ENCODE measurements around the gene MAML3. TPM values are rescaled to one million over a fixed set of nuclear protein-coding genes. Genes with fewer than 3 reads are reported as not detected.

Gene MAML3
- total RNA-seq, 1 donor from 2014 or later = 2.7 TPM

DNA sequence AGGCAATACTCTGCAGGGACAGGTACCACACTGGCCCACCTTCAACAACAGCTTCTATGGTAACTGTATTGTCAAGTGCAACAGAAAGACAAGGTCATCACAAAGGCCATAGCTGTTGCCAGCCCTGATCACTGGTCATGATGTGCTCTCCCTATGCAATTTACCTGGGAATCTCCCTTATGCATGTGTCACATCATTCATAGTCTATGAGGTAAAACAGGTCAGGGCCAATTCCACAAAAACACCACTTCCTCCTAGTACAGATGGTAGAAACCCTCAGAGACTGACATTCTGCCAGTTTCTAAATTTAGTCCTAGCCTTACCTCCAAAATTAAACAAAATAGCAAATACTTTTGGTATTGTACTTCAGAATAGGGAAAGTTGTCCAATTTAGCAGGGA, 355.5 kb downstream of the MAML3 start:
- no peak for DNase-seq (ENCODE audit: low read depth)
- H3K27me3 ChIP-seq (ENCODE audit: control insufficient read depth, insufficient read depth, low read length) = no peaks in the 10 kb centered on the region
- TF ChIP-seq, protein P1, sequence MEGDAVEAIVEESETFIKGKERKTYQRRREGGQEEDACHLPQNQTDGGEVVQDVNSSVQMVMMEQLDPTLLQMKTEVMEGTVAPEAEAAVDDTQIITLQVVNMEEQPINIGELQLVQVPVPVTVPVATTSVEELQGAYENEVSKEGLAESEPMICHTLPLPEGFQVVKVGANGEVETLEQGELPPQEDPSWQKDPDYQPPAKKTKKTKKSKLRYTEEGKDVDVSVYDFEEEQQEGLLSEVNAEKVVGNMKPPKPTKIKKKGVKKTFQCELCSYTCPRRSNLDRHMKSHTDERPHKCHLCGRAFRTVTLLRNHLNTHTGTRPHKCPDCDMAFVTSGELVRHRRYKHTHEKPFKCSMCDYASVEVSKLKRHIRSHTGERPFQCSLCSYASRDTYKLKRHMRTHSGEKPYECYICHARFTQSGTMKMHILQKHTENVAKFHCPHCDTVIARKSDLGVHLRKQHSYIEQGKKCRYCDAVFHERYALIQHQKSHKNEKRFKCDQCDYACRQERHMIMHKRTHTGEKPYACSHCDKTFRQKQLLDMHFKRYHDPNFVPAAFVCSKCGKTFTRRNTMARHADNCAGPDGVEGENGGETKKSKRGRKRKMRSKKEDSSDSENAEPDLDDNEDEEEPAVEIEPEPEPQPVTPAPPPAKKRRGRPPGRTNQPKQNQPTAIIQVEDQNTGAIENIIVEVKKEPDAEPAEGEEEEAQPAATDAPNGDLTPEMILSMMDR (IDR thresholded peaks at IDR 0.05; ENCODE audit: insufficient read depth, low read length, poor library complexity, severe bottlenecking) = no peak
- no peak overlapping the region for H3K4me3 ChIP-seq (ENCODE audit: low read depth, low read length)
- H3K36me3 ChIP-seq (ENCODE audit: control insufficient read depth, insufficient read depth, low read length) = no peaks in the 10 kb centered on the region

DNA sequence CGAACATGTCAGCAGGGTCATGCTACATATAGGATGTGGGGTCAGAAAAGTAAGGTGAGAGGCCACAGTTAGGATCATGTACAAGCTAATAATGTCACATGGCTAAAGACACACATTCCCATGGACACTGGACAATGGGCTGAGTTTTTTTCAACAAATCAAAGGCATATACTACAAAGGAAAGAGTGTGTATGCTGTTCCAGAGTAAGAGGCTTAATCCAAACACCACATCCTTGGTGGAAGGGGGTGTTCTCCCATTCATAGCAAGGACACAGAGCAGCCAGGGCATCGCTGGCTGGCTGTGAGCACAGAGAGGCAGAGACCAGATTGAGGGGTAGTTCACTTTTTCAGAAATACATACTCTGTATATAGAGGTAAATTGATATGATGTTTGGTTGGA, 356.7 kb downstream of the MAML3 start:
- Histone ChIP-seq H3K4me3 (ENCODE audit: low read depth, low read length) (no peak overlapping the region), H3K27me3 (ENCODE audit: control insufficient read depth, insufficient read depth, low read length) (no peaks in the 10 kb centered on the region), H3K36me3 (ENCODE audit: control insufficient read depth, insufficient read depth, low read length) (no peaks in the 10 kb centered on the region)
- TF ChIP-seq, protein P1 (IDR thresholded peaks at IDR 0.05; ENCODE audit: insufficient read depth, low read length, poor library complexity, severe bottlenecking) = no peak
- no peak for DNase-seq (ENCODE audit: low read depth)

DNA sequence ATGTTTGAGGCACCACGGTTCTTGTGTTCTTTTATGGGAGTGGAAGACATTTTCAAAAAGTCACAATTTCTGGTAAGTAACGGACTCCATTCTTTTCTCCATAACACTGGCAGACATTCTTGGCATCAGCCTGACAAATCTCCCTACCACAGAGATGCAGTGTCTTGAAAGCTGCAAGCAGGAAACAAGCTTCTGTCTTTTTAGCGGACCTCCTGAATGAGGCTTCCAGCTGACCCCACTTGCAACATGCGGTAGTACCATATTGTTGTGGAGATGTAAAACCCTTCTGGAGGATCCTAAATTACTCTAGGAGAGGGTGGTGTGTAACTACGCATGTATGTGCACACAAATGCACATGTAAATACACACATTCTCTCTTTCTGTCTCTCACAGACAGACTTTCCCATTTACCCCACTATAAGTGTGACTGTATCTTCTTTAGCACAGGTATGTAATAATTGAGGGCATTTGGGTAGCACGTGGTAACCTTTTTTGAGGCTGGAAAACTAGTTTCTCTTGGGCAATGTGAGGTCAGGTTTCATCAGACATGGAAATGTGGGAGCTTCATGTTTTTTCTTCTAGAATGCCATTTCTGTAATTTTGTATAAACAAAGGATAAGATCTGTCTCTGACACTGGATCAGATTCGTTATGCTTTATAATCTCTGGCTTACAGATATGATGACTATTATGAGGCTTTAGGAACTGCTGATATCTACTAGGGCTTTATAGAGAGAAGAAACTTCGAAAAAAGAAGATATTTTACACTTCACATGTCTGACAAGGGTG, 358.3 kb downstream of the MAML3 start:
- no peak for DNase-seq (ENCODE audit: low read depth)
- Histone ChIP-seq H3K4me3 (ENCODE audit: low read depth, low read length) (no peak overlapping the region), H3K36me3 (ENCODE audit: control insufficient read depth, insufficient read depth, low read length) (no peaks in the 10 kb centered on the region), H3K27me3 (ENCODE audit: control insufficient read depth, insufficient read depth, low read length) (no peaks in the 10 kb centered on the region)
- TF ChIP-seq, protein P1 (IDR thresholded peaks at IDR 0.05; ENCODE audit: insufficient read depth, low read length, poor library complexity, severe bottlenecking) = no peak

DNA sequence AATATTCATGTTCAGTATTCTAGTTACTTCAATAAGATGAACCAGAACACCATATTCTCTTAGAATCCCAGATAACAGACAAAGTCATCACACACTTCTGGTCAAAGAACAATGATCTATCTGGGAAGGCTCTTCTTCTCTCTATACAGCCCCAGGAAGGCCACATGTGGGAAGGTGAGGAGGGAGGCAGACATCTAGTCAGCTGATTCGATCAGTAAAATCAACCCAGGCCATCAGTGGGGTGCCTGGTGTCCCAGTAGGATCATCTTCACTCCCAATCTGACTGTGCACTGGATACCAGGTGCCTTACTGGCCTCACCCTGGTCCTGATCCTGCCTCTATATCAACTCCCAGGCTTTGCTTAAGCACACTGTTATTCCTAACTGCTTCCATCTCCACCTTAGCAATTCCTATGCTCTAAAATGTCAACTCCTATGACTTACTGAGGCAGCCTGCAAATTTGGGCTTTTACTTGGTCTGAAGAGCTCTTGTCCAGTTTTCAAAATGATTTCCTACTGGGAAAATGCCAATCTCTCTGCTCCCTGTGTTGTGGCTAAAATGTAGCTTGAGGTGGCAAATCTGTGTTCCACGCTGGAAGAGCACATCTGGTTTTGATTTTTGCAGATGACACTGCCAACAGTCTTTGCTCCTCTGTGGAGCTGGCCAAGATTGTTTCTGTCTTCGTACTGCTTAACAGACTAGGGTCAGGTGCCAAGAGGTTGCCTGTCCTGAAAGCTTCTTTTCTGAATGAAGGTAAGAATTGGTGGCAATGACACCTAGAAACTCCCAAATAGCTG, 359.6 kb downstream of the MAML3 start:
- H3K27me3 ChIP-seq (ENCODE audit: control insufficient read depth, insufficient read depth, low read length) = no peaks in the 10 kb centered on the region
- DNase-seq (ENCODE audit: low read depth) = no peak
- no peak overlapping the region for H3K4me3 ChIP-seq (ENCODE audit: low read depth, low read length)
- TF ChIP-seq, protein P1 (IDR thresholded peaks at IDR 0.05; ENCODE audit: insufficient read depth, low read length, poor library complexity, severe bottlenecking) = no peak
- no peaks in the 10 kb centered on the region for H3K36me3 ChIP-seq (ENCODE audit: control insufficient read depth, insufficient read depth, low read length)

DNA sequence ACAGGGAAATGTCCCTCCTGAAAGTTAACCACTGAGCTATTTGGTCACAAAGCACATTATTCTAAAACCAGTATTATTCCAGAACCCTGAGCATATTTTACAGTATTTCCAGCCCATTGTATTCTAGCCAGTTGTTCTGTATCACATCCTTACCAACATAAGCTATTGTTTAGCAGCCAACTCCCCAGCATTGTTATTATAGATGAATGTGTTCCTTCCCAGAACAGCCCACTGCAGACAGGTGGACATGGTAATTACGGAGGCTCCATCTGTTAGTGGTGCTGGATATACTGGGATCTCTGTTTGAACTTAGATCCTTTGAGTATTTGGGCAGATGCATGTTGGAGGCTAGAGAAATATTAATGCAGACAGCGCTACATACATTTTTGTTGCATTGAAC, 362.3 kb downstream of the MAML3 start:
- no peaks in the 10 kb centered on the region for H3K36me3 ChIP-seq (ENCODE audit: control insufficient read depth, insufficient read depth, low read length)
- no peak overlapping the region for H3K4me3 ChIP-seq (ENCODE audit: low read depth, low read length)
- no peaks in the 10 kb centered on the region for H3K27me3 ChIP-seq (ENCODE audit: control insufficient read depth, insufficient read depth, low read length)
- TF ChIP-seq, protein P1 (IDR thresholded peaks at IDR 0.05; ENCODE audit: insufficient read depth, low read length, poor library complexity, severe bottlenecking) = no peak
- no peak for DNase-seq (ENCODE audit: low read depth)

Data from kidney epithelial cell (primary cell).